ENCODE measurements around the gene OXA1L.

OXA1L gene

GRCh38 chr14:22807432-22808087 lies 41.1 kb downstream of the OXA1L start:
- DNase-seq (ENCODE audit: low read depth): no peak
- TF ChIP-seq CTCF (IDR thresholded peaks at IDR 0.05; ENCODE audit: control insufficient read depth, extremely low read depth, insufficient read depth): no peak
- H3K4me3 ChIP-seq (ENCODE audit: low read depth, low read length): no peak overlapping the region

- no peak for TF ChIP-seq CTCF (IDR thresholded peaks at IDR 0.05; ENCODE audit: control insufficient read depth, extremely low read depth, insufficient read depth)
- no peak for DNase-seq (ENCODE audit: low read depth)
- no peak overlapping the region for H3K4me3 ChIP-seq (ENCODE audit: low read depth, low read length)
Measured at GRCh38 chr14:22808388-22809209, 42.1 kb downstream of the OXA1L start.

GRCh38 chr14:22811722-22812121 lies 45.2 kb downstream of the OXA1L start:
- no peak overlapping the region for H3K4me3 ChIP-seq (ENCODE audit: low read depth, low read length)
- no peak for TF ChIP-seq CTCF (IDR thresholded peaks at IDR 0.05; ENCODE audit: control insufficient read depth, extremely low read depth, insufficient read depth)
- no peak for DNase-seq (ENCODE audit: low read depth)

- DNase-seq (ENCODE audit: low read depth): no peak
- H3K4me3 ChIP-seq (ENCODE audit: low read depth, low read length): no peak overlapping the region
- no peak for TF ChIP-seq CTCF (IDR thresholded peaks at IDR 0.05; ENCODE audit: control insufficient read depth, extremely low read depth, insufficient read depth)
Measured at GRCh38 chr14:22812744-22813143, 46.3 kb downstream of the OXA1L start.

GRCh38 chr14:22813145-22813544 lies 46.7 kb downstream of the OXA1L start:
- no peak for DNase-seq (ENCODE audit: low read depth)
- TF ChIP-seq CTCF (IDR thresholded peaks at IDR 0.05; ENCODE audit: control insufficient read depth, extremely low read depth, insufficient read depth): no peak
- H3K4me3 ChIP-seq (ENCODE audit: low read depth, low read length): no peak overlapping the region

GRCh38 chr14:22814373-22814772 lies 47.9 kb downstream of the OXA1L start:
- H3K4me3 ChIP-seq (ENCODE audit: low read depth, low read length): no peak overlapping the region
- no peak for TF ChIP-seq CTCF (IDR thresholded peaks at IDR 0.05; ENCODE audit: control insufficient read depth, extremely low read depth, insufficient read depth)
- DNase-seq (ENCODE audit: low read depth): no peak

Data from LNCaP clone FGC (cell line).